Parathyroid adenoma (tissue), 2 donors: ENCODE data around the gene BMP8B.

Source experiments
- H2AFZ ChIP-seq: fragments of 300-600 bp; sonication (generic); one replicate; pipeline ENCODE4 v1.7.0; 2017; ENCODE audit warnings: antibody characterized with exemption, mild to moderate bottlenecking
- H3K27ac ChIP-seq: fragments of 300-600 bp; sonication (generic); one replicate; pipeline ENCODE4 v1.7.0; 2017
- H3K27me3 ChIP-seq: fragments of 300-600 bp; sonication (generic); one replicate; pipeline ENCODE4 v1.7.0; 2017; ENCODE audit warnings: low read length; ENCODE audit not compliant: control insufficient read depth, insufficient read depth
- H3K36me3 ChIP-seq: fragments of 300-600 bp; sonication (generic); one replicate; pipeline ENCODE4 v1.7.0; 2017; ENCODE audit warnings: low read length; ENCODE audit not compliant: control insufficient read depth, insufficient read depth
- H3K4me1 ChIP-seq: fragments of 300-600 bp; sonication (generic); one replicate; pipeline ENCODE4 v1.7.0; 2017; ENCODE audit warnings: control low read depth
- H3K4me2 ChIP-seq: fragments of 300-600 bp; sonication (generic); one replicate; pipeline ENCODE4 v1.7.0; 2017; ENCODE audit warnings: low read length
- H3K4me3 ChIP-seq: fragments of 300-600 bp; sonication (generic); one replicate; pipeline ENCODE4 v1.7.0; 2017; ENCODE audit warnings: low read depth, low read length
- H3K79me2 ChIP-seq: fragments of 300-600 bp; sonication (generic); one replicate; pipeline ENCODE4 v1.7.0; 2017; ENCODE audit warnings: control low read depth
- H3K9ac ChIP-seq: fragments of 300-600 bp; sonication (generic); one replicate; pipeline ENCODE4 v1.7.0; 2017; ENCODE audit warnings: mild to moderate bottlenecking
- H3K9me3 ChIP-seq: fragments of 300-600 bp; sonication (generic); one replicate; pipeline ENCODE4 v1.7.0; 2017; ENCODE audit warnings: low read length; ENCODE audit not compliant: control insufficient read depth
- CTCF ChIP-seq: fragments of 300-600 bp; sonication (generic); IDR thresholded peaks from one replicate; pipeline ENCODE4 v1.7.0; 2017; ENCODE audit warnings: antibody characterized with exemption, mild to moderate bottlenecking
- donor health status: primary hyperparathyroidism.

The BMP8B gene

GRCh38 chr1:39788758-39789570, at the start of gene BMP8B:
Gene BMP8B, minus strand, starts transcription at chr1:39788865. Its CDS starts 380 bp downstream, at chr1:39788485.
- Histone ChIP-seq H3K9ac (no peak within 1 kb of the TSS), H3K27me3 (peaks cover 2% of the 10 kb centered on the region), H3K79me2 (no peaks in the 10 kb centered on the region), H3K36me3 (no peaks in the 10 kb centered on the region), H3K9me3 (no peaks in the 10 kb centered on the region), H2AFZ (peak within 1 kb of the TSS; percentile 46), H3K4me3 (no peak within 1 kb of the TSS), H3K27ac (no peak within 1 kb of the TSS), H3K4me1 (no peaks in the 10 kb centered on the region), H3K4me2 (peak within 1 kb of the TSS; percentile 26)
- no peak for TF ChIP-seq CTCF

GRCh38 chr1:39836595-39837110, 48.0 kb upstream of the BMP8B start:
- Histone ChIP-seq H3K36me3 (no peaks in the 10 kb centered on the region), H3K4me1 (no peaks in the 10 kb centered on the region), H3K9ac (no peak overlapping the region), H3K79me2 (no peaks in the 10 kb centered on the region), H3K27ac (no peak overlapping the region), H3K9me3 (no peaks in the 10 kb centered on the region), H3K4me2 (no peak overlapping the region), H3K27me3 (no peaks in the 10 kb centered on the region), H2AFZ (no peak overlapping the region), H3K4me3 (no peak overlapping the region)
- TF ChIP-seq CTCF, result no peak

GRCh38 chr1:39835935-39836594, 47.4 kb upstream of the BMP8B start:
- no peaks in the 10 kb centered on the region for H3K79me2 ChIP-seq

GRCh38 chr1:39835110-39835509, 46.4 kb upstream of the BMP8B start:
- TF ChIP-seq CTCF, result no peak
- H3K4me1 ChIP-seq, result peaks cover 3% of the 10 kb centered on the region
- H3K79me2 ChIP-seq, result no peaks in the 10 kb centered on the region
- H3K9me3 ChIP-seq, result no peaks in the 10 kb centered on the region
- H3K4me2 ChIP-seq, result no peak overlapping the region
- H3K27ac ChIP-seq, result no peak overlapping the region
- H3K9ac ChIP-seq, result no peak overlapping the region
- no peak overlapping the region for H2AFZ ChIP-seq
- no peaks in the 10 kb centered on the region for H3K27me3 ChIP-seq
- no peaks in the 10 kb centered on the region for H3K36me3 ChIP-seq
- H3K4me3 ChIP-seq, result no peak overlapping the region

More at GRCh38 chr1:39835935-39836594, 47.4 kb upstream of the BMP8B start:
- no peaks in the 10 kb centered on the region for H3K4me1 ChIP-seq
- no peak for TF ChIP-seq CTCF
- no peak overlapping the region for H3K27ac ChIP-seq
- H3K36me3 ChIP-seq, result no peaks in the 10 kb centered on the region
- H3K4me2 ChIP-seq, result no peak overlapping the region
- H3K4me3 ChIP-seq, result no peak overlapping the region
- no peaks in the 10 kb centered on the region for H3K9me3 ChIP-seq
- H3K27me3 ChIP-seq, result no peaks in the 10 kb centered on the region
- H3K9ac ChIP-seq, result no peak overlapping the region
- H2AFZ ChIP-seq, result no peak overlapping the region
